HepG2 (cell line): Measurements from ENCODE around the gene CHCHD6. TPM values are rescaled to one million over a fixed set of nuclear protein-coding genes. Genes with fewer than 3 reads are reported as not detected.

Experiments
- ATAC-seq: fragments of 200-7000 bp; cut with Tn5 transposase; 3 replicates; pipeline ENCODE4 v1.9.1; 2020; ENCODE audit warnings: mild to moderate bottlenecking, moderate library complexity
- BruUV-seq: library from RNA; stranded (reverse); fragments of 400-500 nt; replicated peaks from 2 replicates; lab custom pipeline; 2021; lab: Mats Ljungman, UMichigan
- CTCF ChIA-PET: fragments of 300-600 bp; formaldehyde crosslinking; extraction: SDS; loops from one replicate; lab custom pipeline; 2021; ENCODE audit warnings: low total read pairs, inconsistent platforms, low intra/inter-chr PET ratio; lab: Yijun Ruan, JAX
- POLR2A ChIA-PET: fragments of 350-600 bp; sonication (Branson Sonifier 250); formaldehyde crosslinking; loops from one replicate; lab custom pipeline; 2020; ENCODE audit warnings: antibody characterized with exemption, inconsistent platforms; lab: Yijun Ruan, JAX
- DNase-seq: peaks from one replicate; pipeline ENCODE4 v3.0.0-alpha.2; 2015; ENCODE audit warnings: low spot score
- FAIRE-seq: peaks from 3 replicates; lab custom pipeline; 2011; peaks lifted over from hg19 to GRCh38; lab: Jason Lieb, UNC
- H2AFZ ChIP-seq: one replicate; pipeline ENCODE4 v1.6.1; 2011; ENCODE audit warnings: low read length, inconsistent platforms
- H3K27ac ChIP-seq: fragments of 300-600 bp; 3 replicates; pipeline ENCODE4 v1.8.0; 2011; ENCODE audit warnings: mixed run types, mild to moderate bottlenecking, mixed read lengths, low read length, inconsistent platforms; ENCODE audit not compliant: insufficient read depth; ENCODE audit errors: extremely low read length
- H3K27me3 ChIP-seq, 2 experiments: fragments of 200-600 bp in 1 of 2; 2 replicates in 1 of 2; 3 replicates in 1 of 2; pipeline versions ENCODE4 v1.6.0 to v1.8.0; 2011; ENCODE audit warnings: low read length in 2 of 2, mild to moderate bottlenecking in 2 of 2, moderate library complexity in 2 of 2, inconsistent platforms in 1 of 2; ENCODE audit not compliant: insufficient read depth in 2 of 2, control insufficient read depth in 1 of 2
- H3K36me3 ChIP-seq, 2 experiments: fragments of 200-600 bp in 1 of 2; replicated peaks in 1 of 2; 2 replicates in 1 of 2; 3 replicates in 1 of 2; pipeline versions ENCODE4 v1.5.1 to v1.8.0; 2011; ENCODE audit warnings: low read length in 2 of 2, inconsistent platforms in 1 of 2; ENCODE audit not compliant: insufficient read depth in 2 of 2, control insufficient read depth in 1 of 2
- H3K4me1 ChIP-seq: 2 replicates; pipeline ENCODE4 v1.5.1; 2012; ENCODE audit warnings: low read length, inconsistent platforms; ENCODE audit not compliant: insufficient read depth
- H3K4me2 ChIP-seq: 2 replicates; pipeline ENCODE4 v1.6.0; 2011; ENCODE audit warnings: low read depth, low read length, inconsistent platforms
- H3K4me3 ChIP-seq, 3 experiments: fragments of 200-600 bp in 1 of 3; sonication (generic), shearing (Covaris generic) in 1 of 3; replicated peaks in 1 of 3; 2 replicates each; pipeline ENCODE4 v1.5.1; 2011 to 2016; ENCODE audit warnings: low read length in 3 of 3, inconsistent platforms in 2 of 3, low read depth in 2 of 3, mild to moderate bottlenecking in 2 of 3, control low read depth in 1 of 3, mixed read lengths in 1 of 3; ENCODE audit not compliant: insufficient read depth in 1 of 3
- H3K79me2 ChIP-seq: one replicate; pipeline ENCODE4 v1.6.1; 2011; ENCODE audit warnings: low read length, inconsistent platforms; ENCODE audit not compliant: insufficient read depth
- H3K9ac ChIP-seq: 2 replicates; pipeline ENCODE4 v1.6.0; 2011; ENCODE audit warnings: mild to moderate bottlenecking, low read depth, low read length, inconsistent platforms; ENCODE audit not compliant: insufficient read depth
- H3K9me3 ChIP-seq: 2 replicates; pipeline ENCODE4 v1.5.1; 2012; ENCODE audit warnings: mild to moderate bottlenecking, low read length
- H4K20me1 ChIP-seq: 2 replicates; pipeline ENCODE4 v1.6.0; 2011; ENCODE audit warnings: inconsistent platforms, mild to moderate bottlenecking, low read length, moderate library complexity; ENCODE audit not compliant: insufficient read depth
- GFI1 ChIP-seq: sonication (generic); formaldehyde crosslinking; IDR thresholded peaks from 2 replicates; pipeline ENCODE4 v1.5.0; 2020; ENCODE audit warnings: missing genetic modification reagents, mild to moderate bottlenecking, borderline replicate concordance
- MXD3 ChIP-seq: IDR thresholded peaks from 2 replicates; pipeline ENCODE4 v1.6.1; 2016; ENCODE audit warnings: mild to moderate bottlenecking, missing biosample characterization, missing genetic modification reagents
- PRMT3 ChIP-seq: sonication (generic); formaldehyde crosslinking; IDR thresholded peaks from 2 replicates; pipeline ENCODE4 v1.8.1; 2022; ENCODE audit warnings: low read depth, mild to moderate bottlenecking, moderate library complexity, missing genetic modification reagents, borderline replicate concordance
- RAD21 ChIP-seq: fragments of 450-650 bp; formaldehyde crosslinking; IDR thresholded peaks from 2 replicates; pipeline ENCODE4 v1.5.0; 2020; ENCODE audit warnings: mild to moderate bottlenecking
- TSC22D2 ChIP-seq: sonication (generic); formaldehyde crosslinking; IDR thresholded peaks from 2 replicates; pipeline ENCODE4 v1.5.1; 2020; ENCODE audit warnings: missing genetic modification reagents, mild to moderate bottlenecking, borderline replicate concordance
- ZNF136 ChIP-seq: sonication (generic); formaldehyde crosslinking; IDR thresholded peaks from 2 replicates; pipeline ENCODE4 v1.8.1; 2022; ENCODE audit warnings: low read depth, mild to moderate bottlenecking, moderate library complexity, missing genetic modification reagents
- ZNF234 ChIP-seq: sonication (generic); formaldehyde crosslinking; conservative IDR thresholded peaks from 2 replicates; pipeline ENCODE4 v1.5.1; 2020; ENCODE audit warnings: mild to moderate bottlenecking, missing genetic modification reagents
- ZNF713 ChIP-seq: sonication (generic); formaldehyde crosslinking; IDR thresholded peaks from 2 replicates; pipeline ENCODE4 v1.4.0; 2020; ENCODE audit warnings: mild to moderate bottlenecking, missing genetic modification reagents
- WGBS: methylation state at CpG from one replicate; pipeline ENCODE4 v1.1.6; 2017; ENCODE audit warnings: low lambda C conversion rate; 5-methylcytosine and 5-hydroxymethylcytosine counted together
- in situ Hi-C: cut with HindIII; loops from 2 replicates; pipeline ENCODE4 v1.10.0; 2017; ENCODE audit warnings: low pct_unique_long_range_greater_than_20kb; ENCODE audit not compliant: extremely low pct_ligation_motif_present
- intact Hi-C: fragments of 100-400 bp; cut with micrococcal nuclease; formaldehyde crosslinking; loops from one replicate; pipeline ENCODE4 v1.10.0; 2022; ENCODE audit not compliant: unreplicated experiment
- polyA plus RNA-seq, 8 experiments: library from polyadenylated mRNA; depleted of rRNA in 3 of 8; stranded (reverse) in 7 of 8; unstranded in 1 of 8; fragments of >200 nt; fragmentation: Illumina TruSeq in 4 of 8; extraction: Trizol in 4 of 8; gene quantifications; 2 replicates each; pipeline versions ENCODE4 v1.2.1 to v1.2.3, GENCODE V29; 2011 to 2016; ENCODE audit warnings: low read depth in 4 of 8, missing spikeins in 1 of 8, mixed read lengths in 1 of 8; ENCODE audit not compliant: insufficient read depth in 1 of 8
- total RNA-seq, 5 experiments: library from RNA; depleted of rRNA; stranded (reverse); fragments of >200 nt; fragmentation: Illumina TruSeq; extraction: Trizol; gene quantifications; 2 replicates each; pipeline ENCODE4 v1.2.3, GENCODE V29; 2016; ENCODE audit warnings: low read depth in 1 of 5
- TF ChIP-seq, protein P1 (sequence below): IDR thresholded peaks from 2 replicates; pipeline ENCODE4 v1.6.1; 2016; ENCODE audit warnings: low read depth, borderline replicate concordance

Gene CHCHD6
- total and polyA plus RNA-seq, 2 of the 13 experiments (the other 11 are each of a cell fraction or from before 2014, with no cell fraction given), result 20.3 to 20.8 TPM

- CTCF ChIA-PET, result no interaction called here
- POLR2A ChIA-PET, result interaction anchor here (1.3 kb wide), 1 partner anchor 18 kb away, joined by 3 read pairs; no protein-coding TSS in a partner anchor
- DNase-seq, result no peak
- no TSS peak for BruUV-seq
- no peak for TF ChIP-seq ZNF136 (CRISPR knock-in tag)
- TF ChIP-seq MXD3, result no peak
- TF ChIP-seq TSC22D2 (CRISPR knock-in tag), result no peak
- TF ChIP-seq PRMT3 (CRISPR knock-in tag), result no peak
- no peak for TF ChIP-seq RAD21
- TF ChIP-seq, protein P1, sequence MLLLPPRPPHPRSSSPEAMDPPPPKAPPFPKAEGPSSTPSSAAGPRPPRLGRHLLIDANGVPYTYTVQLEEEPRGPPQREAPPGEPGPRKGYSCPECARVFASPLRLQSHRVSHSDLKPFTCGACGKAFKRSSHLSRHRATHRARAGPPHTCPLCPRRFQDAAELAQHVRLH (CRISPR knock-in tag), result no peak
- TF ChIP-seq ZNF234, result no peak
- TF ChIP-seq GFI1 (CRISPR knock-in tag), result no peak
- no peak for TF ChIP-seq ZNF713 (CRISPR knock-in tag)
- FAIRE-seq, result no peak
- no peak for ATAC-seq
- Histone ChIP-seq H4K20me1 (no peaks in the 10 kb centered on the region; the same call in 1 of the 2 replicates), H3K9ac (no peak overlapping the region), H3K4me1 (peaks cover 9% of the 10 kb centered on the region), H2AFZ (no peak overlapping the region), H3K79me2 (peaks cover 11% of the 10 kb centered on the region), H3K27ac (no peak overlapping the region), H3K36me3 (no peaks in the 10 kb centered on the region), H3K9me3 (no peaks in the 10 kb centered on the region), H3K4me3 (no peak overlapping the region), H3K4me2 (no peak overlapping the region), H3K27me3 (no peaks in the 10 kb centered on the region)
- intact Hi-C loops, result no loop called here
- 90% methylated on average over 7 of the region's 7 CpGs for WGBS
- in situ Hi-C loops, result no loop called here
These were observed 12.0 kb downstream of the CHCHD6 start for GRCh38 chr3:126716057-126716456.
